K562 (cell line): ENCODE measurements around the gene DOCK6. TPM values are rescaled to one million over a fixed set of nuclear protein-coding genes. Genes with fewer than 3 reads are reported as not detected.

Source experiments
- ASH1L ChIP-seq: fragments of 450-650 bp; IDR thresholded peaks from 2 replicates; pipeline ENCODE4 v1.6.1; 2018; ENCODE audit warnings: borderline replicate concordance, mild to moderate bottlenecking, low read depth; ENCODE audit not compliant: partially characterized antibody
- CCNT2 ChIP-seq: IDR thresholded peaks from 2 replicates; pipeline ENCODE4 v1.6.1; 2011; ENCODE audit warnings: borderline replicate concordance, low read depth, mild to moderate bottlenecking, moderate library complexity, mixed read lengths, low read length; ENCODE audit not compliant: insufficient read length; ENCODE audit errors: extremely low read depth
- ETV1 ChIP-seq: fragments of 450-650 bp; conservative IDR thresholded peaks from 2 replicates; pipeline ENCODE4 v1.6.1; 2016; ENCODE audit warnings: missing genetic modification characterization, control low read depth, low read depth, missing compliant biosample characterization
- HOXB6 ChIP-seq: fragments of 250-450 bp; sonication (Bioruptor Pico); IDR thresholded peaks from 2 replicates; pipeline ENCODE4 v1.5.1; 2022; ENCODE audit warnings: mild to moderate bottlenecking, borderline replicate concordance
- KDM1A ChIP-seq, 2 experiments: fragments of 450-650 bp; IDR thresholded peaks; 2 replicates each; pipeline ENCODE4 v1.6.1; 2016; ENCODE audit warnings: mild to moderate bottlenecking in 2 of 2
- NR2C1 ChIP-seq, 2 experiments: fragments of 450-650 bp; IDR thresholded peaks; 2 replicates each; pipeline ENCODE4 v1.6.1; 2017; ENCODE audit warnings: mild to moderate bottlenecking in 2 of 2, antibody characterized with exemption in 1 of 2, inconsistent platforms in 1 of 2, missing compliant biosample characterization in 1 of 2, missing genetic modification characterization in 1 of 2
- SMAD3 ChIP-seq: fragments of 450-650 bp; formaldehyde crosslinking; conservative IDR thresholded peaks from 2 replicates; pipeline ENCODE4 v1.4.0; 2020; ENCODE audit warnings: mild to moderate bottlenecking
- SRSF3 ChIP-seq: fragments of 200-400 bp; formaldehyde crosslinking; IDR thresholded peaks from 2 replicates; pipeline ENCODE4 v1.6.1; 2016; ENCODE audit warnings: mild to moderate bottlenecking, low read length, moderate library complexity; ENCODE audit not compliant: insufficient read depth
- TAF1 ChIP-seq: IDR thresholded peaks from 2 replicates; pipeline ENCODE4 v1.6.1; 2011; ENCODE audit warnings: mild to moderate bottlenecking, low read length, moderate library complexity; ENCODE audit not compliant: insufficient read depth, control insufficient read depth, severe bottlenecking; ENCODE audit errors: extremely low read depth
- U2AF2 ChIP-seq: fragments of 200-400 bp; formaldehyde crosslinking; optimal IDR thresholded peaks from 2 replicates; pipeline ENCODE3; 2017; ENCODE audit warnings: low read depth, mild to moderate bottlenecking, low read length
- ZFPM2 ChIP-seq: fragments of 250-450 bp; sonication (Bioruptor Pico); IDR thresholded peaks from 2 replicates; pipeline ENCODE4 v1.5.1; 2022; ENCODE audit warnings: mild to moderate bottlenecking
- ZNF143 ChIP-seq: sonication (generic); formaldehyde crosslinking; IDR thresholded peaks from 2 replicates; pipeline ENCODE4 v1.9.0; 2022; ENCODE audit warnings: mild to moderate bottlenecking, missing genetic modification reagents
- ZNF644 ChIP-seq: fragments of 200-800 bp; sonication (Bioruptor generic); IDR thresholded peaks from 2 replicates; pipeline ENCODE4 v1.6.1; 2016; ENCODE audit warnings: low read depth, missing genetic modification characterization, missing compliant biosample characterization
- ZNF766 ChIP-seq: fragments of 200-800 bp; sonication (Bioruptor generic); conservative IDR thresholded peaks from 2 replicates; pipeline ENCODE4 v1.6.1; 2016; ENCODE audit warnings: missing genetic modification characterization, missing compliant biosample characterization
- ZNF830 ChIP-seq: fragments of 250-450 bp; sonication (Bioruptor Pico); IDR thresholded peaks from 2 replicates; pipeline ENCODE4 v1.5.0; 2021; ENCODE audit warnings: mild to moderate bottlenecking
- ZSCAN29 ChIP-seq: fragments of 450-650 bp; IDR thresholded peaks from 2 replicates; pipeline ENCODE4 v1.6.1; 2017
- polyA plus RNA-seq, 8 experiments: library from polyadenylated mRNA; depleted of rRNA in 4 of 8; stranded (reverse) in 5 of 8; unstranded in 3 of 8; fragments of >200 nt; fragmentation: Nextera tagmentation in 2 of 8; fragmentation: Illumina TruSeq in 1 of 8; extraction: Ambion mirVana in 2 of 8; extraction: Trizol in 1 of 8; gene quantifications; 2 replicates each; pipeline versions ENCODE4 v1.2.1 to v1.2.3, GENCODE V29; 2011 to 2014; ENCODE audit warnings: inconsistent platforms in 1 of 8, missing spikeins in 1 of 8
- total RNA-seq, 7 experiments: library from RNA; depleted of rRNA in 6 of 7; stranded (reverse); fragments of >200 nt in 6 of 7; fragmentation: Illumina TruSeq in 2 of 7; extraction: Trizol in 2 of 7; gene quantifications; 2 replicates each; pipeline versions ENCODE4 v1.2.1 to v1.2.3, GENCODE V29; 2011 to 2021; ENCODE audit warnings: low replicate concordance in 1 of 7
- TF ChIP-seq, protein P1 (sequence below), 2 experiments: fragments of 450-650 bp; IDR thresholded peaks; 2 replicates each; pipeline ENCODE4 v1.6.1; 2016
- TF ChIP-seq, protein P2 (sequence below), 2 experiments: IDR thresholded peaks; 2 replicates each; pipeline ENCODE4 v1.6.1; 2012; ENCODE audit warnings: improper control_type of control experiment in 2 of 2, low read depth in 2 of 2, low read length in 2 of 2, borderline replicate concordance in 1 of 2
- TF ChIP-seq, protein P3 (sequence below): sonication (generic); formaldehyde crosslinking; IDR thresholded peaks from 2 replicates; pipeline ENCODE4 v1.9.0; 2022; ENCODE audit warnings: mild to moderate bottlenecking, missing genetic modification reagents
- TF ChIP-seq, protein P4 (sequence below): sonication (generic); formaldehyde crosslinking; IDR thresholded peaks from 2 replicates; pipeline ENCODE4 v1.8.0; 2023; ENCODE audit warnings: mild to moderate bottlenecking, missing genetic modification reagents

The DOCK6 gene
- total and polyA plus RNA-seq, 9 of the 15 experiments (the other 6 are each of a cell fraction or from before 2014, with no cell fraction given) = 0.35 to 19.3 (median 3.8) TPM

DNA sequence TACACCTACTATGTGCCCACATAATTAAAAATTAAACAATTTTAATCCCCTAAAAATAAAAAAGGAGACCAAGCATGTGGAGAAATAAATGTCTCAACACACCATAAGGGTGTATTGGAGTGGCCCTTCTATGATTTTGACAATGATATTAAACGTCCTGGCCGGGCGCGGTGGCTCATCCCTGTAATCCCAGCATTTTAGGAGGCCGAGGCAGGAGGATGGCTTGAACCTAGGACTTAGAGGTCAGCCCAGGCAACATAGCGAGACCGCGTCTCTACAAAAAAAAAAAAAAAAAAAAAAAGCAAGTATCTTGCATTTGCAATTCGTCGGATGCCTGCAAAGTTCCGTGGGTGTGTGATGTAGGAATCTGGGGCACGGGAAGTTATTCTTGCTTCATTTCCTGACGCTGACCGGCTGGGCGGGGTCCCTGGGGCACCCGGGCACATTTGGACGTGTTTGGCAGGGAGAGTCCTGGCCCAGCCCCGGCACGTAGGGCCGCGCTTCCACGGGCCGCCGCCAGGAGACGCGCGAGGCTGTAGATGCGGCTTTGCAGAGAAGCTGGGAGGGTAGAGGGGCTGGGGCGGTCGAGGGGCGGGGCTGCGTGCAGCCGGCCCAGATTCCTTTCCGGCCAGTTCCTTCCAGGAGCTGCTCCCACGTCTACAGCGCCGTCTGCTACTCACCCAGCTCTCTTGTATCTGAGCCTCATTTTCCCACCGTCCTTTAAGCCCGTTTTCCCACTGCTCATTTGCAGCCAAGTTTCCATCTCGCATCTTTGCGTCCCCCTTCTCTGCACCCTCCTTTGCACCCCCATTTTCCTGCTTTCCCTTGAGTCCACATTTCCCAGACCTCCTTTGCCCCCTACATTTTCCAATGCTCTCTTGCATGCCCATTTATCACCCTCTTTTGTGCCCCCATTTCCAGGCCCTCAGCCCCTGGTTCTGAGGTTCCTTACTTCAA is 31.4 kb upstream of the DOCK6 start (continued):
- TF ChIP-seq U2AF2 (no peak), ZFPM2 (CRISPR knock-in tag) (no peak), SRSF3 (no peak), ZNF644 (tag) (no peak), ZNF830 (CRISPR knock-in tag) (no peak), ETV1 (tag) (peak; percentile 51), CCNT2 (peak; percentile 20), TAF1 (no peak), ZNF143 (CRISPR knock-in tag) (no peak), ASH1L (no peak), KDM1A (IDR thresholded peaks at IDR 0.05) (0 out of 4 replicates have a peak, but pooled peaks of 1 of the 2 experiments have one; percentile 19), SMAD3 (CRISPR knock-in tag) (no peak), NR2C1 (IDR thresholded peaks at IDR 0.05) (no peak), NR2C1 (tag; IDR thresholded peaks at IDR 0.05) (no peak), ZNF766 (CRISPR knock-in tag) (no peak), ZSCAN29 (no peak), HOXB6 (CRISPR knock-in tag) (no peak)
- TF ChIP-seq, protein P1, sequence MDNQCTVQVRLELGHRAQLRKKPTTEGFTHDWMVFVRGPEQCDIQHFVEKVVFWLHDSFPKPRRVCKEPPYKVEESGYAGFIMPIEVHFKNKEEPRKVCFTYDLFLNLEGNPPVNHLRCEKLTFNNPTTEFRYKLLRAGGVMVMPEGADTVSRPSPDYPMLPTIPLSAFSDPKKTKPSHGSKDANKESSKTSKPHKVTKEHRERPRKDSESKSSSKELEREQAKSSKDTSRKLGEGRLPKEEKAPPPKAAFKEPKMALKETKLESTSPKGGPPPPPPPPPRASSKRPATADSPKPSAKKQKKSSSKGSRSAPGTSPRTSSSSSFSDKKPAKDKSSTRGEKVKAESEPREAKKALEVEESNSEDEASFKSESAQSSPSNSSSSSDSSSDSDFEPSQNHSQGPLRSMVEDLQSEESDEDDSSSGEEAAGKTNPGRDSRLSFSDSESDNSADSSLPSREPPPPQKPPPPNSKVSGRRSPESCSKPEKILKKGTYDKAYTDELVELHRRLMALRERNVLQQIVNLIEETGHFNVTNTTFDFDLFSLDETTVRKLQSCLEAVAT (IDR thresholded peaks at IDR 0.05) = peak in 1 of 2 experiments; percentile 54; a peak in 1 of 4 replicates
- TF ChIP-seq, protein P2, sequence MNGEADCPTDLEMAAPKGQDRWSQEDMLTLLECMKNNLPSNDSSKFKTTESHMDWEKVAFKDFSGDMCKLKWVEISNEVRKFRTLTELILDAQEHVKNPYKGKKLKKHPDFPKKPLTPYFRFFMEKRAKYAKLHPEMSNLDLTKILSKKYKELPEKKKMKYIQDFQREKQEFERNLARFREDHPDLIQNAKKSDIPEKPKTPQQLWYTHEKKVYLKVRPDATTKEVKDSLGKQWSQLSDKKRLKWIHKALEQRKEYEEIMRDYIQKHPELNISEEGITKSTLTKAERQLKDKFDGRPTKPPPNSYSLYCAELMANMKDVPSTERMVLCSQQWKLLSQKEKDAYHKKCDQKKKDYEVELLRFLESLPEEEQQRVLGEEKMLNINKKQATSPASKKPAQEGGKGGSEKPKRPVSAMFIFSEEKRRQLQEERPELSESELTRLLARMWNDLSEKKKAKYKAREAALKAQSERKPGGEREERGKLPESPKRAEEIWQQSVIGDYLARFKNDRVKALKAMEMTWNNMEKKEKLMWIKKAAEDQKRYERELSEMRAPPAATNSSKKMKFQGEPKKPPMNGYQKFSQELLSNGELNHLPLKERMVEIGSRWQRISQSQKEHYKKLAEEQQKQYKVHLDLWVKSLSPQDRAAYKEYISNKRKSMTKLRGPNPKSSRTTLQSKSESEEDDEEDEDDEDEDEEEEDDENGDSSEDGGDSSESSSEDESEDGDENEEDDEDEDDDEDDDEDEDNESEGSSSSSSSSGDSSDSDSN (IDR thresholded peaks at IDR 0.05; ENCODE audit: borderline replicate concordance in 1 of 2, low read depth in 2 of 2, low read length in 2 of 2) = no peak
- TF ChIP-seq, protein P3, sequence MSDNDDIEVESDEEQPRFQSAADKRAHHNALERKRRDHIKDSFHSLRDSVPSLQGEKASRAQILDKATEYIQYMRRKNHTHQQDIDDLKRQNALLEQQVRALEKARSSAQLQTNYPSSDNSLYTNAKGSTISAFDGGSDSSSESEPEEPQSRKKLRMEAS (CRISPR knock-in tag) = 0 out of 2 replicates have a peak, but pooled peaks have one; percentile 11
- TF ChIP-seq, protein P4, sequence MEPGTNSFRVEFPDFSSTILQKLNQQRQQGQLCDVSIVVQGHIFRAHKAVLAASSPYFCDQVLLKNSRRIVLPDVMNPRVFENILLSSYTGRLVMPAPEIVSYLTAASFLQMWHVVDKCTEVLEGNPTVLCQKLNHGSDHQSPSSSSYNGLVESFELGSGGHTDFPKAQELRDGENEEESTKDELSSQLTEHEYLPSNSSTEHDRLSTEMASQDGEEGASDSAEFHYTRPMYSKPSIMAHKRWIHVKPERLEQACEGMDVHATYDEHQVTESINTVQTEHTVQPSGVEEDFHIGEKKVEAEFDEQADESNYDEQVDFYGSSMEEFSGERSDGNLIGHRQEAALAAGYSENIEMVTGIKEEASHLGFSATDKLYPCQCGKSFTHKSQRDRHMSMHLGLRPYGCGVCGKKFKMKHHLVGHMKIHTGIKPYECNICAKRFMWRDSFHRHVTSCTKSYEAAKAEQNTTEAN = no peak
